ENCODE results near the gene KISS1.
A peak's percentile ranks its signal among the peaks of the same experiment; 100 is the strongest.

Gene KISS1

DNA sequence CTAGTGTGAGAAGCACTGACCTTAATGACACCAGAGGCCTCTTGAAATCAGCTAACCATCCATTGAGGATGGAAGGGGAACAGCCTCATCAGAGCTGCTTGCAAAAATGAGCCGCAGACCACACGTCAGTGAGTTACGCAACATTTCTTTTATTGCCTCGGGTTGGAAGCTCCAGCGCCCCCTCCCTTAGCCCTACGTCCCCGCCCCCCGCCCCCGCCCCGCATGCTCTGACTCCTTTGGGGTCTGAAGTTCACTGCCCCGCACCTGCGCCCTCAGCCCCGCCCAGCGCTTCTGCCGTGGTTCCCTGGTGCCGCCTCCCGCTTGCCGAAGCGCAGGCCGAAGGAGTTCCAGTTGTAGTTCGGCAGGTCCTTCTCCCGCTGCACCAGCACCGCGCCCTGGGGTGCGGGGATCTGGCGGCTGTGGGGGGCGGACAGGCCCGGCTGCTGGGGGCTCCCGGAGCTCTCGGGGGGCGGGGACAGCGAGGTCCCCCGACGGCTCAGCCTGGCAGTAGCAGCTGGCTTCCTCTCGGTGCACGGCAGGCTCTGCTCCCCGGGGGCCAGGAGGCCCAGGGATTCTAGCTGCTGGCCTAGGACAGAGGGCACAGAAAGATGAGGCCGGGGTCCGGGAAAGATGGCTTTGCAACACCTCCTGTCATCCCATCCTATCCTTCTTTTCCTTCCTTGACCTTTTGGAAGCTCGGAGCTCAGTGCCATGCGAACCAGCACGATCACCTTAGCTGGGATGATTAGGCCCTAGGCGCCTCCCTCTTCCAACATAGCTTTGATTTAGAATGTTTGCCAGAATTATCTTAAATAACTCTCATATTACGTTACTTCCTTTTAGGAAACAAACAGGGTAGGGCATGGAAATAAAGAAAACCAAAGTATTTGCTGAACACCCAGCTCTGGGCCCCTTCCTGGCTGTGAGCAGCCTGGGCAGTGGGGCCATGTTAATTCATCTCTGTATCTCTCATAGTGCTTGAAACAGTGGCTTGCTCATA lies 5.8 kb downstream of the KISS1 start:
- DNase-seq = peak; percentile 18

DNA sequence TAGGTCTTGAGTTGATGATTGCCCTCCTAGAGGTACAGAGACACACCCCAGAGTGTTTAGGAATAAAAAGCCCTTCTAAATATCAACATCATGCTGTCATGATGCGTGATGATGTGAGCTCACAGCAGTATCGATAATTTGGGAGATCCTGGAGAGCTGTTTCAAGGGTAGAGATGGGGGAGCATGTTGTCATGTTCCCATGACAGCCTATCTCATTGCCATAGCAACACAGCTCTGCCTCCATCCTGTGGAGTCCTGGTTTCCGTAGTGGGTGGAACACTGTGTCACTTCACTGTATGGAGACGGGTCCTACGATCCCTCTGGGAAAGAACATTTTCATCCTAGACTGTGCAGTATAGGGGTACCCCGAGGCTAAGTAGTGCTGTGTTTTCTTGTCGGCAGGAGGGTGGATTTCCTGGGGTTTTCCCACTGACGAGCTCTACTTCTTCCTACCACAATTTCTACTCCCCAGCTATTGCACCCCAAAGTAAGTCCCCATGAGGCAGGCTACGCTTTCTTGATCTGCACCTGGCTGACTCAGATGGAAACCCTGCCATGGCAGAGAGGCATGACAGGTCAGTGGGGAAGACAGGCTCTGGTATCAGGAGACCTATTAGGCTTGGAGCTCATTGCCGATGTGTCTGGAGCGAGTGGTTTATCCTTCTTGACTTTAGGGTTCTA lies 7.2 kb downstream of the KISS1 start:
- no peak for DNase-seq

DNA sequence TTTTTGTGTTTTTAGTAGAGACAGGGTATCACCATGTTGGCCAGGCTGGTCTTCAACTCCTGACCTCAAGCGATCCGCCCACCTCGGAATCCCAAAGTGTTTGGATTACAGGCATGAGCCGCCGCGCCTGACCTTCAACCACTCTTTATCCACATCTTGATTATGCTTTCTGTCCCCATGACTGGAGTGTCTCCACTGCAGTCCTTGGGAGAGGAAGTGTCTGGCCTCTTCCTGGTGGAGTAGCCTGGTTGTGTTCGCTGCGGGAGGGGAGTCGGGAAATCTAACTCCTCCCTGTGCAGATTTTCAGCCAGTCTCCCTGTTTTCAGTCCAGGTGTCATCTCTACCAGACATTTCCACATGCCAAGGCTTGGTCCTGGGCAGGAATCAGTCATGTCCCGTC lies 9.7 kb downstream of the KISS1 start:
- no peak for DNase-seq

DNA sequence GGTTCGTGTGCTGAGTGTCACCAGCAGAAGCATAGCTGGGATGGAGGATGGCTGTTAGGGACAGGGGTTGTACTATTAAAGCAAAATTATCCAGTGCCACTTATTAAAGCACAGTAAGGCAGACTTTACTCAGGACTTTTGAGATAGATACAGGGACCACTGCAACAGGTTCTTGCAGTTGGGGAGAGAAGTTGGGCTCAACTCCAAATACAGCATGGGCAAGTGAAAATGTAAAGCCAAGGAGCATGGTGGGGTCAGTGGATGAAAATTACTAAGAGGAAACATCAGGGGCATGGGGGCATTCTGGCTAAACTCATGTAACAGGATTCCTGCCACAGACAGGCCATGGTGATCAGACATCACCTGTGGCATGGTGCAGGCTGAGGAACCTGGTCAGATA lies 15.2 kb downstream of the KISS1 start:
- no peak for DNase-seq

DNA sequence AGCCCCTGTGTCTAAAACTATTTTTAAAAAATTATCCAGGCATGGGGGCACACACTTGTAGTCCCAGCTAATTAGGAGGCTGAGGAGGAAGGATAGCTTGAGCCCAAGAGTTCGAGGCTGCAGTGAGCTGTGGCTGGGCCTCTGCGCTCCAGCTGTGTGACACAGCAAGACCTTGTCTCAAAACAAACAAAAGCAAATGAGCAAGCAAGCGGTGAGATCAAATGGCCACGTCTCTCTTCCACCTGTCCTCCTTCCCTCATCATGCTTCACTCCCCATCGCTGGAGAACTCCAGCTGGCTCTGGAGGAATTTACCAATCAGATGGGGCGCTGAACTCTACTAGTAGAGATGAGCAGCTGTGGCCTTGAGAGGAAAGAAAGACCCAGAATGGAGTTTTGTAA lies 16.2 kb downstream of the KISS1 start:
- no peak for DNase-seq

DNA sequence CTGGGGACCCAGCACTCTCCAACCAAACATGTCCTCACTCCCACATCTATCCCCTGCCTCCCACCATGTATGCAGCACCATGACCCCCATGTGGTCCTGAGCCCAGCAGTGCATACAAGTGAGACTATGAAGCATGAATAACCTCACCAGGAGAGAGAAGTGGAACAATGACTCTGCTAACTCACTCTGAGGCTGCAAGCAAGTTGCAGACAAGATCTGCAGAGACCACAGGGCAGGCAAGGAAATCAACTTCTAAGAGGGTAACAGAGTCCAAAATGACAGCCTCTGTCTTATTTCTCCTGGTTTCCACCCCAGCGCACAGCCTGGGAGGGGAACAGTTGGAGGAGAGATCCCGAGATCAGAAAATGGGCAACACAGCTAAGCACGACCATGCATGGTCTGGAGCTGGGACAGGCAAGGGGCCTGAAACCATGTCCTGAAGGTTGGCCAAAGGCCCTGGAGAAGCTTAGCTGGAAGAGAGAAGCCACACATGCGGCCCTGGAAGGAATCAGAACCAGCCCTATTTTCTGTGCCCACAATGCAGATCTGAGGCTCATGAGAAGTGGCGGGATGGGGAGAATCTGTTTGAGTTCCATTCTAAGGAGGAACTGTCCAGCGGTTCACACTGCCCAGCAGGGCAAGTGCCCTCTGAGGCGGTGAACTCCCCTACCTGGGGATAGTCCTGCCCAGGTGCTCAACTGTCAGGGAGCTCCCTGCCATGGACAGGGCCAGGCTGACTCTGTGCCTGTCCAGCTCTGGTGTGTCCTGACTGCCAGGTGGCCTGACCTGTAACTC lies 17.6 kb downstream of the KISS1 start:
- no peak for DNase-seq

DNA sequence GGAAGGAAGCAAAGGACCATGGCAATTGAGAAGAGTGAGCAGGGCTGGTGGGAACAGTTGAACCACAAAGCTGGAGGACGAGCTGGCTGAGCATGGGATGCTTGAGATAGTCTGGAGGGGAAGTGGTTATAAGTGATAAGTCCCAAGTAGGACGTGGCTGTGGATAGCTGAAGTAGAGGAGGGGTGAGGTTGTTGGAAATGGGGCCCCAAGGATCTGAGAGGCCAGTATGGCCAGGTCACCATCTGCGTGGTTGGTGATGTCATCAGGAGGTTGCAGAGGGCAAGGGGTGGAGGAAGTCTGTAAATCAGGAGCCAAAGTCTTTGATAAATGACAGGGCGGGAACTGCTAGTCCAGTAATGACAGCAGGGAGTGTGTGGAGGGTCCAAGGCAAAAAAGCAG lies 19.2 kb downstream of the KISS1 start:
- no peak for DNase-seq

DNA sequence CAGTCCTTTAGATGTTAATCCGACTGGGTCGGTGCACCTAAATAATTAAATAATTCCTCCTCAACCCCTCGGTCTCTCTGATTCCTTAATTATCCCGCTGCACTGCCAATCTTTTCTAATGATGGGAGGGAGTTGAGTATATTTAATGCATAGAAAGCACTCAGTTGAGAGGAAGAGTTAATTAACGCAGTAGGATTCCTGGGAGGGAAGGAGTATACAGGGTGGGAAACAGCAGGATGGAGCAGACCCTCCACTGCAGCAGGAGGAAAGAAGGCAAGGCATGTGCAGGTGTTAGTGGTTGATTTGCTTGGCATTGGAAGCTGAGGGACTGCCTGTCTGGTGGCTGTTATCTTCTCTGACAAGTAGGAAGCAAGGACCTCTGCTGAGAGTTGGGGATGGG lies 20.2 kb downstream of the KISS1 start:
- no peak for DNase-seq

DNA sequence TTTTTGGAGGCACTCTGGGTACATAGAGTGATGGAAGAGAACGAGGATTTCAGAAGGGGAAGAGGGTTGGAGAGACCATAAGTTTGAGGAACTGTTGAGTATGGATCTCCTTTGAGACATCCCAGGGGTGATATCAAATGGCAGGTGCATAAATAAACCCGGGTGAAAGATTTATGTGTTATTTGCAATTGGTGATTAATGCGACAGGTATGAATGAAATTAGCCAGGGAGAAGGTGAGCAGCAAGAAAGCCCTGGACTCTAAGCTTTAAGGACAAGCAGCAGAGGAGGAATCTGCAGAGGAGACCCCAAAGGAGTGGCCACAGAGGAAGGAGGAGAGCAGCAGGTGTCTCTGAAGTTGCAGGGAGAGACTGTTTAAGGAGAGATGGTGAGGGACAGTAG lies 21.3 kb downstream of the KISS1 start:
- DNase-seq = no peak

DNA sequence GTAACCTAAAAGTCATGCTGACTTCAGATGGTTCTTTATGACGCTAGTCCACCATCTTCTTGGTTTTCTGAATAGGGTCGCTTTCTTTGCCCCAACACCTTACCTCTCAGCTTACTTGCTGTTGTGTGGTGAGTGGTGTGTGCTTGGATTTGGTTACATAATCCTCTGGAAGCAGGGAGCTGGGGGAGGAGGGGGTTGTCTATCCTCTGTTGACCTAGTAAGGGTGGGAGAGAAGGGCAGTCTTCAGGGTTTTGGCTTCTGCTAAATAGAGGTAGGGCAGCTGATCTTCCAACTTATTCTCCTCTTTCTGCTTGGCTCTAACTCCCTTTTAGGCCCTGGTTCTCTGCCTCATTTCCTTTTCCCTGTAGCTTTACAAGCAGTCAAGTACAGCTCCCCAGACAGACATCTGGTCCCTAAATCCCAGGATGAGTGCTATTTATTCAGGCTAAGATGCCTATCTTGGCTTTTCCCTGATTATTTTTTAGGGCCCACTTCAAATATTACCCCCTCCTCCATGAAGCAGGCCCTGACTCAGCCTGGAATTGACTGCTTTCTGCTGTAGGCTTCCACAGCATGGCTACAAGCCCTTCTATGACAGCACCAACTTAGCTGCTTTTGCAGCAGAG lies 23.8 kb downstream of the KISS1 start:
- DNase-seq = no peak

DNA sequence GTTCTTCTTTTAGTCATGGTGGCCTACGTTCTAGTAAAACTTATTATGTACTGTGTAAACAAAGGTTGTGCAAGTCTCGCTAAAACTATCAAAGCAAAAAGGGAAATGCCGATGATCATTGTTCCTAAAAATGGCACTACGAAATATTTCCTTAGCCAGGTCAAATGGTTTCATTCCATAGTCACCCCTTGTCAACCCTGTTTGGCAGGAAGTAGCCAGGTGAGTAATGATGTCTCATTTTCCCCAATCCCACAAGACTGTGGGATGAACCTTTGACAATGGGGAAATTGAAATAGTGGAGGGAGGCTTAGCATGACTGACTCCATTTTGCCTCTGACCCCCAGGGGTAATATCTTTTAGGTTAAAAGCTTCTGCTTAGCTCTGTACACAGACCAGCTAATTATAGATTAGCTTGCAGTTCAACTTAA lies 24.5 kb downstream of the KISS1 start:
- no peak for DNase-seq

DNA sequence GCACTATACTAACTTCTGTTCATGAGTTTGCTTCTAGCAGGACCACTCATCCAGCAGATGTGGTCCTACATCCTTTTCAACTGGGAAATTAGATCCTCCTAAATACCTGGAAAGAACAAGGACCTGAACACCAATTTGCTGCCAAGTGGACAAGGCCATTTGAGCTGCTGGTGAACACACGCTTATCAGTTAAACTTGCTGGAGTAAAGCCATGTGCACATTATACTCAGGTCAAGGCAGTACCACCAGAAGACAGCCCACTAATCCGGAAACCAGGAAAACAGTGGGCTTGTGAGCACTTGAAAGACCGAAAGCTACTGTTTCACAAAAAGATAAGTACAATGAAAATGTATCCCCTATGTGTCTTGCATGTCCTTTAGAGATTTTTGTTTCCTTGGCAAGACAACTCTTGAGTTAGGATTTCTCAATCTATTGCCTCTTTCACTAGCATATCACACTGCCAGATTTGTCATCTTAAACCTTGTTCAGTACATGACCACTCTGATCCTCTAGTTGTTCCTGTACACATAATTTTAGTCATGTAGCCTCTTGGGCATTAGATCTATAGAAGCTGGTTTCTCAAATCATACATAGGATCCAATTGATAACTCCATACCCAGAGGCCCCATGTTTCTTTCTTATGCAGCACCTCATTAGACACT lies 25.7 kb downstream of the KISS1 start:
- DNase-seq = no peak

DNA sequence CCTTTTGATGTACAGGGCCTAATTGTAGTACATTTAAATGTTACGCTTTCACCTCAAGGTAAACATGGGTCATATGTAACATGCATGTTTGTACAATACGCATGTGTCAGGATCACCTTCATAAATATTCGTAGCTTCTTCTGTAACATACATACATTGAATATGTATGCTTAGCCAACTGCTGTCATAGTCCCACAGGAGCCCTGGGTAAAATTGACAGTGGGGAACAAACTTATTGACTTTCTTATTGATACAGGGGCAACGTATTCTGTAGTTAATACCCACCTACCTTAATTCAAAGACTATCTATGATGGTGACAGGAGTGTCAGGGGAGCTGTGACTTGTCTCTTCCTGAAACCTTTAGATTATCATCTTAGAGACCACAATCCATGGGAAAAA lies 26.4 kb downstream of the KISS1 start:
- no peak for DNase-seq

DNA sequence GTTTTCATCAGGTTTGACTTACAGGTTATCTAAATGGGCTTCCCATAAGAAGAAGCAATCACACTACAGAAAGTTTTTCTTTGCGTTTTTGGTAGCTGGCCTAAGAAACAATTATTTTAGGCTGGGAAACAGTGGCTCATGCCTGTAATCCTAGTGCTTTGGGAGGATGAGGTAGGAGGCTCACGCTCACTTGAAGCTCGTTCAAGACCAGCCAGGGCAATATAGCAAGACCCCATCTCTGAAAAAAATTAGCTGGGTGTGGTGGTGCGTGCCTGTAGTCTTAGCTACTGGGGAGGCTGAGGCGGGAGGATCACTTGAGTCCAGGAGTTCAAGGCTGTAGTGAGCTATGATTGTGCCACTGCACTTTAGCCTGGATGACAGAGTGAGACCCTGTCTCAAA lies 28.6 kb downstream of the KISS1 start:
- DNase-seq = no peak

DNA sequence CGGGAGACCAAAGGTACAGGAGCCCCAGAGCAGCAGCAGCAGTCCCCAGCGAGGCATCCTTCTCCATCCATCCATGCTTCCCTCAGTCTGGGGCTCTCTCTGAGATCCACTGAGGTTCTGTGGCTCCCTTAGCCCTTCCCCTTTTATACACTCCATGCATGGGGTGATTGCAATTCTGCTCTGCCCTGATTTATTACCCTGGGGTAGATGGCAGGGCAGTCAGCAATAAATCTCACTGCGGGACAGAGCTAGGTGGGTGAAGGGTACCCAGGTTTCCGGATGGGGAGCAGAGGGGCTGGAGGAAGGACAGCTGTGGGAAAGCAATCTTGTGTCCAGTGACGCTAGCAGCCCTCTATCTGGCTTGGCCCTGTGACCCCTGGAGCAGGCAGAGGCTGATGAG lies 30.1 kb downstream of the KISS1 start, which contains the start of gene REN:
Gene REN (minus strand): TSS at position 119 of the 400 bp plus-strand sequence. CDS start 44 bp downstream, at position 75.
- no peak for DNase-seq

DNA sequence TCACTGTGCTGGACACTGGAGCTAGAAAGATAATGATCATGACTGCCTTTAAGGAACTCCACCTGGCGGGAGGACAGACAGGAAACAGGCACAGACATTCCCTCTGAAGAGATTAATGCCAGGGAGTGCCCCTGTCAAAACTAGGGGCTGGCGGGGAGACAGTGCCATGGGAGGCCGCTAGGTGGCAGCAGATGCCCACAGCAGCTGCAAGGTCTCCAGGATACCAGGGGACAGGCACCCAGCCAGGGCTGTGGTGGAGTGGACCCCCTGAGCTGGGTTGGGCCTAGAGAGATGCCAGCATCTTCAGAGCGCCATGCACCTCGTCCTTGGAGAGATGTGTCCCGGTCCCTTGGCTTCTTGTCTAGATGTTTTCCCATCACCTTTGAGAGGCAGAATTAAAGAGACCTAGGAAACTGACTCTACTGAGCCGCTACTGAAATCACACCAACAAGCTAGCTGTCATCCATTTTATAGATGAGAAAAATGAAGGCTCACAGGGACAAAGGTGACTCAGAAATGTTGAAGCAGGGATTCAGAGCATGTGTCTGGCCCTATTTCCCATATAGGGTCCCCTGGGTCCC lies 33.7 kb downstream of the KISS1 start:
- DNase-seq = peak; percentile 73

DNA sequence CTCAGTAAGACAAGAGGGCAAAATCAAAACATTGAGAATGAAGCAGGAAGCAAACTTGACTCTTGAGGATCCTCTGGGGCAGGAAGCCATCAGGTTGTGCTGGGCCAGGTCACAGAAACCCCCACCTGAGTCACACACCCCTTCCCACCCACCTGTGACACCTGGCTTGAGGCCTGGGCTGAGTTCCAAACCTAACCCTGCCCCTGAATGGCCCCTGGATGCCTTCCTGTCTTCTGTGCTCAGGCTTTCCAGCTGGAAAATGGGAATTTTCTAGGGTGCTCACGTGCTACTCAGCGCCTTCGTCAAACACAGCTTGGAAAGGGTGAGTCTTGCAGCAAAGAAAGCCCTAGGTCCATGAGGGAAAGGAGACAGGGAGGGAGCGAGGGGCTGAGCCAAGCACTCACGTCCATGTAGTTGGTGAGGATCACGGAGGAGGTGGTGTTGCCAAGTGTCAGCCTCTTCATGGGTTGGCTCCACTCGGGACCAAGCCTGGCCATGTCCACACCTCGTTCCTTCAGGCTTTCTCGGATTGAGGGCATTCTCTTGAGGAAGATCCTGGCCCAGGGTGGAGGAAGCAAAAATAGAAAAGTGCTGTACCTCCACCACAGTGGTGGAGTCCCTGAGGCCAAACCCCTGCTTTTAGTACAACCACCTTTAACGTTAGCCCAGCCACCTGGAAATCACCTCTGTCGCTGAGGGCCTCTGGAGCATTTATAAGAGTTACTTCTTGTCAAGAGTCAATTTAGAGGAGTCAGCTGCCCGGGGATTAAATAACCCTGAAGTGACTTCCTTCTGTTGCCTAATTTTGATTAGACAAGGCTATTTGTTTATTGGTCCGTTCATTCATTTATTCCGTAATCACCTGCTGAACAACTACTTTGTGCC lies 34.4 kb downstream of the KISS1 start:
- no peak for DNase-seq

DNA sequence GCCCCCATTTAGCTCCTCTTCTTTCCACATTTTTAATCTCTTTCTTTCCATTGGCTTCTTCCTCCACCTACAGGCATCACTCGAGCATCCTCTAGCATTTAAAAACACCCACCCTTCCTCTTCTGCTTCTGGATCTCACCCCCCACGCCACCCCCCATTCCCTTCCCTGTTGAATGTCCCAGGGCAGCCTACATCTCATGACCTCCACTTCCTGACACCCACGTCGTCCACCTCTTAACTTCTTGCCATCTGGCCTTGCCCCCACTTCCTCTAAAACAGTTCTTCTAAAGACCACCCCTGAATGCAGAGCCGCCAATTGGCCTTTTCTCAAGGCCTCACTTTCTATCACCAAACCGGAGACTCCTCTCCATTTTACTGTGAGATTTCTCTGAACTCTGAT lies 38.3 kb downstream of the KISS1 start:
- DNase-seq = no peak

DNA sequence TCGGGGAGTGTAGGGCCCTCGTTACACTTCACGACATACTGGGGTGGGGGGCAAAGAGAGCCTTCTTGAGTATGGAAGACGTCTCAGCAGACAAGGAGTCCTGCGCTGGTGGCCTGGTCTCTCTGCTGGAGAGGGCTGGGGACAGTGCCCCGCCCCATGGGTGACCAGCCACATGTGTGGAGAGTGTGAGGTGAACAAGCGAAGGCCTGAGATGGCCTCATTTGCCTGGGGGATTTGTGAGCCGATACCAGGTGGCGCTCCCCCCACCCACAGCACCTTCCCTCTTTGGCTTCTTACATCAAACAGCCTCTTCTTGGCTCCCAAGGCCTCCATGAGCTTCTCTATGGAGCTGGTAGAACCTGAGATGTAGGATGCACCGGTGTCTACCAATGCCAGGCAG lies 40.4 kb downstream of the KISS1 start:
- no peak for DNase-seq

DNA sequence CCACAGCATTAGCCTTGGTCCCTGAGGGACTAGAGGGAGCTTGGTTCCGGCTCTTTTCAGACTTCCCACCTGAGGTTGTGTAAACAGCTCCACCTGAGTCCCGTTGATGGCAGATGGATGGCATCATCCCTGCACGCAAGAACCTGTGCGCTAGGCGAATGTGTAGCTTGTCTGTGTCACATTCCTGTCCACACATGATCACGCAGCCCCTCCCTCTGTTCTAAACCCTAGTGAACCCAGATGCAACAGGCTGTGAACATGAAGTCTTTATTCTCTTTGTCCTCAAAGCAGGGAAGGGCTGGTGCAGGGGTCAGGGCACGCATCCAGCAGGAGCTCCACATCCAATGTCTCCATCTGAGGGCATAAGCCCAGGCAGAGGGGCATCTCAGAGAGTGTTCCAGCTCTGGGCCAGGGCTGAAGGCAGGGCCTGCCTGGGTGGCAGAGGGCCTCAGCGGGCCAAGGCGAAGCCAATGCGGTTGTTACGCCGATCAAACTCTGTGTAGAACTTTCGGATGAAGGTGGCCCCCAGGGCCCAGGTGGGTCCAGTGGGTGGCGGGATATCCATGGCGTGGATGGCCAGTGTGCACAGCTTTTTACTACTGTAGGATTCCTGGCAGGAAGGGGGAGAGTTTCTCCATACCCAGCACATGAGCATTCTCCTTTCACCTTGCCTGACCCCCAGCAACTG lies 41.6 kb downstream of the KISS1 start:
- no peak for DNase-seq
